IMR-90 (cell line): Measurements from ENCODE around the gene TDRD1. TPM values are rescaled to one million over a fixed set of nuclear protein-coding genes. Genes with fewer than 3 reads are reported as not detected.

Experiments
- ATAC-seq: fragments of 200-7000 bp; cut with Tn5 transposase; 2 replicates; pipeline ENCODE4 v1.9.1; 2020; ENCODE audit warnings: low read depth, mild to moderate bottlenecking, moderate library complexity
- BruUV-seq: library from RNA; stranded (reverse); fragments of 400-500 nt; replicated peaks from 2 replicates; lab custom pipeline; 2021; lab: Mats Ljungman, UMichigan
- CTCF ChIA-PET: fragments of 300-600 bp; formaldehyde crosslinking; extraction: SDS; loops from one replicate; lab custom pipeline; 2021; ENCODE audit warnings: antibody characterized with exemption; lab: Yijun Ruan, JAX
- POLR2A ChIA-PET: fragments of 300-600 bp; sonication (Branson Sonifier 250); formaldehyde crosslinking; loops from one replicate; lab custom pipeline; 2022; ENCODE audit warnings: antibody characterized with exemption; ENCODE audit not compliant: unreplicated experiment; lab: Charles Lee
- DNase-seq: peaks from one replicate; pipeline ENCODE4 v3.0.0; 2013
- H2AFZ ChIP-seq: replicated peaks from 2 replicates; pipeline ENCODE3; 2013; ENCODE audit warnings: low read length, mild to moderate bottlenecking; ENCODE audit not compliant: poor library complexity
- H2AK5ac ChIP-seq: 2 replicates; pipeline ENCODE4 v1.6.1; 2013; ENCODE audit warnings: low read depth, low read length, inconsistent platforms
- H2AK9ac ChIP-seq: replicated peaks from 2 replicates; pipeline ENCODE3; 2013; ENCODE audit warnings: mild to moderate bottlenecking, low read depth, low read length, moderate library complexity; ENCODE audit not compliant: poor library complexity
- H2BK120ac ChIP-seq: 2 replicates; pipeline ENCODE4 v1.6.1; 2013; ENCODE audit warnings: low read depth, low read length, inconsistent platforms
- H2BK15ac ChIP-seq: 3 replicates; pipeline ENCODE4 v1.6.1; 2013; ENCODE audit warnings: low read depth, low read length, inconsistent platforms
- H2BK20ac ChIP-seq: 2 replicates; pipeline ENCODE4 v1.6.1; 2013; ENCODE audit warnings: low read depth, mild to moderate bottlenecking, inconsistent platforms, low read length, moderate library complexity
- H2BK5ac ChIP-seq: 2 replicates; pipeline ENCODE4 v1.6.1; 2013; ENCODE audit warnings: mild to moderate bottlenecking, low read depth, low read length, inconsistent platforms; ENCODE audit not compliant: poor library complexity, severe bottlenecking
- H3K14ac ChIP-seq: replicated peaks from 2 replicates; pipeline ENCODE4 v1.6.1; 2013; ENCODE audit warnings: low read depth, low read length, inconsistent platforms
- H3K18ac ChIP-seq: 2 replicates; pipeline ENCODE4 v1.6.1; 2013; ENCODE audit warnings: low read depth, low read length, control low read depth
- H3K23ac ChIP-seq: 2 replicates; pipeline ENCODE4 v1.6.1; 2013; ENCODE audit warnings: low read depth, low read length, inconsistent platforms
- H3K27ac ChIP-seq: 2 replicates; pipeline ENCODE4 v1.5.1; 2013; ENCODE audit warnings: mild to moderate bottlenecking, control low read depth, low read length; ENCODE audit not compliant: insufficient read depth
- H3K27me3 ChIP-seq: 2 replicates; pipeline ENCODE4 v1.6.1; 2013; ENCODE audit warnings: low read length; ENCODE audit not compliant: control insufficient read depth, insufficient read depth
- H3K36me3 ChIP-seq: 2 replicates; pipeline ENCODE4 v1.6.1; 2013; ENCODE audit warnings: low read length, mixed read lengths; ENCODE audit not compliant: control insufficient read depth, insufficient read depth
- H3K4ac ChIP-seq: 2 replicates; pipeline ENCODE4 v1.6.1; 2013; ENCODE audit warnings: low read depth, low read length, inconsistent platforms
- H3K4me1 ChIP-seq: 2 replicates; pipeline ENCODE4 v1.6.1; 2013; ENCODE audit warnings: low read length, mixed read lengths; ENCODE audit not compliant: control insufficient read depth, insufficient read depth
- H3K4me2 ChIP-seq: 2 replicates; pipeline ENCODE4 v1.6.1; 2013; ENCODE audit warnings: low read depth, mild to moderate bottlenecking, control low read depth, low read length, moderate library complexity
- H3K4me3 ChIP-seq: 2 replicates; pipeline ENCODE4 v1.5.1; 2013; ENCODE audit warnings: low read depth, mild to moderate bottlenecking, control low read depth, low read length, moderate library complexity; ENCODE audit not compliant: insufficient read depth
- H3K56ac ChIP-seq: 2 replicates; pipeline ENCODE4 v1.6.1; 2013; ENCODE audit warnings: low read length, inconsistent platforms; ENCODE audit not compliant: insufficient read depth; ENCODE audit errors: extremely low read depth
- H3K79me1 ChIP-seq, 2 experiments: 2 replicates each; pipeline ENCODE4 v1.6.1; 2013; ENCODE audit warnings: low read length in 2 of 2, inconsistent platforms in 1 of 2, low read depth in 1 of 2
- H3K9ac ChIP-seq: 2 replicates; pipeline ENCODE4 v1.6.1; 2013; ENCODE audit warnings: low read depth, low read length, control low read depth
- H3K9me1 ChIP-seq: 2 replicates; pipeline ENCODE4 v1.6.1; 2013; ENCODE audit warnings: low read length, inconsistent platforms; ENCODE audit not compliant: insufficient read depth
- H3K9me3 ChIP-seq: 2 replicates; pipeline ENCODE4 v1.6.1; 2013; ENCODE audit warnings: low read length; ENCODE audit not compliant: control insufficient read depth, insufficient read depth
- H4K20me1 ChIP-seq: 2 replicates; pipeline ENCODE4 v1.6.1; 2013; ENCODE audit warnings: low read length, inconsistent platforms; ENCODE audit not compliant: insufficient read depth
- H4K5ac ChIP-seq: 2 replicates; pipeline ENCODE4 v1.6.1; 2013; ENCODE audit warnings: mild to moderate bottlenecking, low read depth, low read length, control low read depth
- H4K8ac ChIP-seq, 2 experiments: 2 replicates each; pipeline ENCODE4 v1.6.1; 2013; ENCODE audit warnings: low read depth in 2 of 2, low read length in 2 of 2, control low read depth in 1 of 2, inconsistent platforms in 1 of 2
- H4K91ac ChIP-seq: 2 replicates; pipeline ENCODE4 v1.6.1; 2013; ENCODE audit warnings: low read depth, low read length, inconsistent platforms; ENCODE audit not compliant: insufficient read depth
- BHLHE40 ChIP-seq: fragments of 150-350 bp; IDR thresholded peaks from 2 replicates; pipeline ENCODE4 v1.6.1; 2016; ENCODE audit warnings: mild to moderate bottlenecking, low read depth, low read length
- FOS ChIP-seq: fragments of 150-350 bp; IDR thresholded peaks from 2 replicates; pipeline ENCODE4 v1.6.1; 2016; ENCODE audit warnings: low read depth, low read length
- MAZ ChIP-seq: IDR thresholded peaks from 2 replicates; pipeline ENCODE4 v1.6.1; 2012; ENCODE audit warnings: low read depth, mild to moderate bottlenecking, low read length, improper control_type of control experiment, moderate library complexity, borderline replicate concordance
- RAD21 ChIP-seq: IDR thresholded peaks from 2 replicates; pipeline ENCODE4 v1.6.1; 2012; ENCODE audit warnings: low read length, improper control_type of control experiment
- RCOR1 ChIP-seq: IDR thresholded peaks from 2 replicates; pipeline ENCODE4 v1.6.1; 2012; ENCODE audit warnings: mild to moderate bottlenecking, low read length, improper control_type of control experiment; ENCODE audit not compliant: insufficient replicate concordance
- WGBS, 2 experiments: methylation state at CpG; one replicate each; pipeline versions ENCODE4 v1.1.5 to v1.1.7; 2013; ENCODE audit warnings: missing lambda C conversion rate in 2 of 2; ENCODE audit not compliant: insufficient read length in 1 of 2; ENCODE audit errors: extremely low coverage in 2 of 2; 5-methylcytosine and 5-hydroxymethylcytosine counted together
- dilution Hi-C: fragments of 300-500 bp; cut with HindIII; formaldehyde crosslinking; loops from one replicate; pipeline ENCODE4 v1.14.3; 2018; ENCODE audit warnings: low sequenced_read_pairs; ENCODE audit not compliant: unreplicated experiment
- in situ Hi-C: fragments of 300-500 bp; cut with MboI; formaldehyde crosslinking; loops from 3 replicates; pipeline ENCODE4 v1.14.3; 2019; ENCODE audit warnings: low sequenced_read_pairs, inconsistent platforms, mixed read lengths
- intact Hi-C: fragments of 100-400 bp; cut with micrococcal nuclease; formaldehyde crosslinking; loops from 2 replicates; pipeline ENCODE4 v1.10.0; 2022
- polyA plus RNA-seq, 3 experiments: library from polyadenylated mRNA; depleted of rRNA; stranded (reverse); fragments of >200 nt; gene quantifications; 2 replicates each; pipeline ENCODE4 v1.2.3, GENCODE V29; 2012; ENCODE audit warnings: low replicate concordance in 1 of 3
- total RNA-seq: library from RNA; depleted of rRNA; stranded (reverse); fragments of >200 nt; gene quantifications from 2 replicates; pipeline ENCODE4 v1.2.3, GENCODE V29; 2012

TDRD1 gene
- total and polyA plus RNA-seq, 2 of the 4 experiments (the other 2 are of a cell fraction), result not detected

GRCh38 chr10:114163062-114163461 lies 16.1 kb upstream of the TDRD1 start:
- no peak overlapping the region for H3K4ac ChIP-seq
- no peaks in the 10 kb centered on the region for H3K9me1 ChIP-seq
- H3K4me2 ChIP-seq, result no peak overlapping the region
- 100% methylated on average over 1 of the region's 2 CpGs; no CpG with 5 or more reads in 1 of the 2 experiments for WGBS, 2 experiments
- H2BK20ac ChIP-seq, result no peak overlapping the region
- intact Hi-C loops (no loop called here), dilution Hi-C loops (no loop called here), in situ Hi-C loops (no loop called here)
- H3K18ac ChIP-seq, result no peak overlapping the region
- no peak for TF ChIP-seq FOS
- no peak for TF ChIP-seq RCOR1
- no peak for TF ChIP-seq RAD21
- no peak for TF ChIP-seq BHLHE40
- TF ChIP-seq MAZ, result no peak
- no peak overlapping the region for H3K14ac ChIP-seq
- H3K9me3 ChIP-seq, result no peaks in the 10 kb centered on the region
- no peak overlapping the region for H2BK120ac ChIP-seq
- no TSS peak for BruUV-seq
- H3K27ac ChIP-seq, result no peak overlapping the region
- ChIA-PET CTCF (interaction anchor here (0.6 to 1.0 kb wide), 2 partner anchors 11 to 308 kb away, joined by 3 read pairs; partner anchors contain the start of gene CCDC186), POLR2A (no interaction called here)
- H2BK5ac ChIP-seq, result no peak overlapping the region
- H4K5ac ChIP-seq, result no peak overlapping the region
- H3K9ac ChIP-seq, result no peak overlapping the region
- no peak overlapping the region for H3K56ac ChIP-seq
- no peak overlapping the region for H2AK9ac ChIP-seq
- no peak overlapping the region for H3K23ac ChIP-seq
- no peaks in the 10 kb centered on the region for H4K20me1 ChIP-seq
- no peak for DNase-seq
- no peak overlapping the region for H2AFZ ChIP-seq
- no peaks in the 10 kb centered on the region for H3K4me1 ChIP-seq
- no peak overlapping the region for H4K91ac ChIP-seq
- no peak for ATAC-seq
- H3K27me3 ChIP-seq, result no peaks in the 10 kb centered on the region
- no peak overlapping the region for H3K4me3 ChIP-seq
- no peak overlapping the region for H2BK15ac ChIP-seq
- H4K8ac ChIP-seq, result no peak overlapping the region
- no peak overlapping the region for H2AK5ac ChIP-seq
- no peaks in the 10 kb centered on the region for H3K36me3 ChIP-seq
- peaks cover 7 to 9% of the 10 kb centered on the region in 2 experiments for H3K79me1 ChIP-seq
